ENCODE results near the gene SLC1A7. TPM values are rescaled to one million over a fixed set of nuclear protein-coding genes. Genes with fewer than 3 reads are reported as not detected.

SLC1A7 gene
- total RNA-seq, 1 experiment from 2014 or later, result not detected

GRCh38 chr1:53111073-53111556 is 31.3 kb downstream of the SLC1A7 start:
- Histone ChIP-seq H3K4me2 (ENCODE audit: low read length) (peak overlapping the region; percentile 30), H3K27me3 (ENCODE audit: insufficient read depth, low read length) (no peaks in the 10 kb centered on the region), H3K4me3 (replicated peaks in 1 of 2; ENCODE audit: low read depth in 1 of 2, low read length in 2 of 2) (no peak overlapping the region), H2AFZ (ENCODE audit: low read depth, low read length, poor library complexity, severe bottlenecking) (no peak overlapping the region), H3K4me1 (ENCODE audit: control insufficient read depth in 1 of 2, insufficient read depth in 2 of 2, low read length in 2 of 2) (peaks cover 0 to 20% of the 10 kb centered on the region in 2 experiments; a peak in 2 of 4 replicates), H3K9ac (ENCODE audit: low read length) (no peak overlapping the region), H3K9me3 (ENCODE audit: control insufficient read depth in 1 of 2, insufficient read depth in 1 of 2, low read depth in 1 of 2, low read length in 2 of 2) (peaks cover 0 to 7% of the 10 kb centered on the region in 2 experiments; a peak in 1 of 4 replicates), H3K9me2 (ENCODE audit: insufficient read depth) (no peaks in the 10 kb centered on the region), H4K20me1 (ENCODE audit: insufficient read depth) (no peaks in the 10 kb centered on the region), H3K36me3 (ENCODE audit: control insufficient read depth in 1 of 2, insufficient read depth in 2 of 2, low read length in 2 of 2) (no peaks in the 10 kb centered on the region), H3K79me2 (ENCODE audit: insufficient read depth, low read length) (no peaks in the 10 kb centered on the region), H3K27ac (ENCODE audit: low read depth, low read length) (no peak overlapping the region)
- BruUV-seq (replicated peaks), result no TSS peak
- intact Hi-C loops (cut with micrococcal nuclease), result no loop called here
- ChIA-PET POLR2A (no interaction called here), CTCF (no interaction called here), RAD21 (ENCODE audit: low non-redundant PET in 1 of 2, low total read pairs in 2 of 2, uncharacterized antibody in 2 of 2, unreplicated experiment in 2 of 2) (no interaction called here)
- no peak for ATAC-seq
- DNase-seq (ENCODE audit: low read depth, low spot score), result no peak
- TF ChIP-seq ATF3 (IDR thresholded peaks at IDR 0.05) (no peak), YY1 (IDR thresholded peaks at IDR 0.05; ENCODE audit: extremely low read depth, insufficient replicate concordance, low read depth, low read length) (no peak), RAD21 (IDR thresholded peaks at IDR 0.05; ENCODE audit: low read depth) (no peak), ZFX (IDR thresholded peaks at IDR 0.05) (no peak), MAX (IDR thresholded peaks at IDR 0.05) (no peak), SRF (IDR thresholded peaks at IDR 0.05; ENCODE audit: low read depth) (no peak)

GRCh38 chr1:53110370-53111072 is 31.9 kb downstream of the SLC1A7 start:
- intact Hi-C loops (cut with micrococcal nuclease), result no loop called here
- Histone ChIP-seq H3K9me3 (ENCODE audit: control insufficient read depth in 1 of 2, insufficient read depth in 1 of 2, low read depth in 1 of 2, low read length in 2 of 2) (peaks cover 0 to 7% of the 10 kb centered on the region in 2 experiments; a peak in 1 of 4 replicates), H3K79me2 (ENCODE audit: insufficient read depth, low read length) (no peaks in the 10 kb centered on the region), H3K9me2 (ENCODE audit: insufficient read depth) (no peaks in the 10 kb centered on the region), H3K27me3 (ENCODE audit: insufficient read depth, low read length) (no peaks in the 10 kb centered on the region), H3K36me3 (ENCODE audit: control insufficient read depth in 1 of 2, insufficient read depth in 2 of 2, low read length in 2 of 2) (no peaks in the 10 kb centered on the region), H3K4me2 (ENCODE audit: low read length) (no peak overlapping the region; the same call in 1 of the 2 replicates), H3K4me3 (replicated peaks in 1 of 2; ENCODE audit: low read depth in 1 of 2, low read length in 2 of 2) (no peak overlapping the region), H3K27ac (ENCODE audit: low read depth, low read length) (no peak overlapping the region), H4K20me1 (ENCODE audit: insufficient read depth) (no peaks in the 10 kb centered on the region), H3K9ac (ENCODE audit: low read length) (no peak overlapping the region), H2AFZ (ENCODE audit: low read depth, low read length, poor library complexity, severe bottlenecking) (no peak overlapping the region), H3K4me1 (ENCODE audit: control insufficient read depth in 1 of 2, insufficient read depth in 2 of 2, low read length in 2 of 2) (peaks cover 0 to 20% of the 10 kb centered on the region in 2 experiments; a peak in 2 of 4 replicates)
- TF ChIP-seq SRF (IDR thresholded peaks at IDR 0.05; ENCODE audit: low read depth) (no peak), FOSL1 (IDR thresholded peaks at IDR 0.05; ENCODE audit: low read depth) (no peak), YY1 (IDR thresholded peaks at IDR 0.05; ENCODE audit: extremely low read depth, insufficient replicate concordance, low read depth, low read length) (no peak), CTCF (IDR thresholded peaks at IDR 0.05 in 2 of 3, conservative IDR thresholded peaks at IDR 0.05 in 1 of 3; ENCODE audit: borderline replicate concordance in 1 of 3, insufficient read depth in 1 of 3, low read depth in 2 of 3, low read length in 2 of 3) (no peak)
- POLR2A ChIA-PET, result no interaction called here
- DNase-seq (ENCODE audit: low read depth, low spot score) (no peak), ATAC-seq (no peak)
- BruUV-seq (replicated peaks), result no TSS peak
- RAD21 ChIA-PET (ENCODE audit: low non-redundant PET in 1 of 2, low total read pairs in 2 of 2, uncharacterized antibody in 2 of 2, unreplicated experiment in 2 of 2), result no interaction called here
- CTCF ChIA-PET, result no interaction called here

Data from HCT116 (cell line).